Measurements from ENCODE around the gene FEM1A.

The FEM1A gene

DNA sequence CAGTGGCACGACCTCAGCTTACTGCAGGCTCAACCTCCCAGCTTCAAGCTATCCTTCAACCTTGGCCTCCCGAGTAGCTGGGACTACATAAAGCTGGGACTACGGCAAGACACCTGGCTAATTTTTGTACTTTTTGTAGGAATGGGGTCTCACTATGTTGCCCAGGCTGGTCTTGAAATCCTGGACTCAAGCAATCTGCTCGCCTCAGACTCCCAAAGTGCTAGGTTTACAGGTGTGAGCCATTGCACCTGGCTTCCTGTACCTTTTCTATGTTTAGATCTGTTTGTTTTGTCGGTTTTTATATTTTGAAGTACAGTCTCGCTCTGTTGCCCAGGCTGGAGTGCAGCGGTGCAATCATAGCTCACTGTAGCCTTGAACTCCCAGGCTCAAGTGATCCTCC, 57.5 kb downstream of the FEM1A start:
- Histone ChIP-seq H3K27me3 (ENCODE audit: control insufficient read depth, insufficient read depth, low read length) (no peaks in the 10 kb centered on the region), H3K27ac (ENCODE audit: low read length) (no peak overlapping the region), H3K9me3 (ENCODE audit: control insufficient read depth, insufficient read depth, low read length) (no peaks in the 10 kb centered on the region), H3K4me3 (ENCODE audit: low read length) (no peak overlapping the region), H3K4me1 (ENCODE audit: control insufficient read depth, insufficient read depth, low read length) (no peaks in the 10 kb centered on the region; the same call in 1 of the 2 replicates), H3K36me3 (ENCODE audit: control insufficient read depth, insufficient read depth, low read length) (peaks cover 14% of the 10 kb centered on the region)
- DNase-seq (ENCODE audit: low read depth, low spot score), result no peak
- no CpG with 5 or more reads among the region's 7 CpGs for WGBS (ENCODE audit: insufficient coverage, insufficient read length)
